ENCODE data around the gene RGS10. TPM values are rescaled to one million over a fixed set of nuclear protein-coding genes. Genes with fewer than 3 reads are reported as not detected.

The RGS10 gene
- total and polyA plus RNA-seq, 9 of the 15 experiments (the other 6 are each of a cell fraction or from before 2014, with no cell fraction given) = 31.9 to 123 (median 62.1) TPM

GRCh38 chr10:119538632-119539358 lies 3.7 kb downstream of the RGS10 start (continued):
- TF ChIP-seq ZMIZ1 (IDR thresholded peaks at IDR 0.05; ENCODE audit: low read depth in 2 of 2, low read length in 2 of 2) = 0 out of 4 replicates have a peak, but pooled peaks of 1 of the 2 experiments have one; percentile 28
- TF ChIP-seq ZZZ3 (IDR thresholded peaks at IDR 0.05) = no peak
- TF ChIP-seq LCOR (CRISPR knock-in tag; IDR thresholded peaks at IDR 0.05) = no peak
- TF ChIP-seq SLC30A9 (CRISPR knock-in tag; IDR thresholded peaks at IDR 0.05) = no peak
- TF ChIP-seq AFF4 (CRISPR knock-in tag; IDR thresholded peaks at IDR 0.05) = no peak
- no peak for TF ChIP-seq HEY1 (CRISPR knock-in tag; IDR thresholded peaks at IDR 0.05; ENCODE audit: borderline replicate concordance)
- TF ChIP-seq CC2D1A (IDR thresholded peaks at IDR 0.05) = no peak
- TF ChIP-seq HINFP (tag; conservative IDR thresholded peaks at IDR 0.05; ENCODE audit: low read depth) = no peak
- TF ChIP-seq PTRF (tag; IDR thresholded peaks at IDR 0.05) = no peak
- no peak for TF ChIP-seq TAF9B (IDR thresholded peaks at IDR 0.05; ENCODE audit: partially characterized antibody)
- TF ChIP-seq CBFA2T2 (conservative IDR thresholded peaks at IDR 0.05) = peak; percentile 79
- peak; percentile 58; the same call in 1 of the 2 replicates for TF ChIP-seq POLR2AphosphoS5 (IDR thresholded peaks at IDR 0.05; ENCODE audit: control insufficient read depth, insufficient read depth, low read depth, low read length)
- TF ChIP-seq EP300 (IDR thresholded peaks at IDR 0.05; ENCODE audit: low read length) = peak; percentile 27; the same call in 1 of the 2 replicates
- no peak for TF ChIP-seq SMARCA5 (IDR thresholded peaks at IDR 0.05)
- TF ChIP-seq HES1 (IDR thresholded peaks at IDR 0.05; ENCODE audit: low read depth) = no peak
- no peak for TF ChIP-seq POLR3A (IDR thresholded peaks at IDR 0.05; ENCODE audit: borderline replicate concordance, extremely low read depth, insufficient read depth, insufficient read length)
- peak; percentile 29 for TF ChIP-seq TBP (optimal IDR thresholded peaks at IDR 0.05; ENCODE audit: low read depth, low read length)
- peak; percentile 55; the same call in 1 of the 2 replicates for TF ChIP-seq DPF2 (IDR thresholded peaks at IDR 0.05)
- no peak for TF ChIP-seq ZNF431 (CRISPR knock-in tag; IDR thresholded peaks at IDR 0.05)
